Stimulated activated CD4-positive, alpha-beta T cell treated with anti-CD3 and anti-CD28 coated beads, Interleukin-4, amount 100 ng/mL, for 1 hour (primary cell): ENCODE results near the gene KDSR.
"Not testable (repeated sequence)": the region's sequence is repeated elsewhere in the genome, so short reads cannot be mapped to it uniquely, and the experiment has no call there.

Experiments
- DNase-seq: peaks from one replicate; pipeline ENCODE4 v3.0.0-alpha.2; 2020

The KDSR gene

DNA sequence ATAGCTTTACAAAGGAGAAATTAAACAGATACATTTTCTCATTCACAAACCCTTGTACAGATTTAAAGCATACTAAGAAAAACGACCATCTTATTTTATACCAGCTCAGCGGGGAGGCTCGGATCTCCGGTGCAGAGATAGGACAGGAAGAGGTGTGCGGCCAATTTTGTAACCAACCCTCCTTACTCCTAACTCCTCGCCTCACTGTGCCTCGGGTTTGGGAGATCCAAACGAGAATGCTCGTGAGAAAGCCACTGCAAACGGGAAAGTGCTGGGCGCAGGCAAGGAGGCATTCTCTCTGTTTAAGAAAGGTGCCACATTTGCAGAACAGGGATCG, 1.2 kb downstream of the KDSR start:
- DNase-seq = no peak

DNA sequence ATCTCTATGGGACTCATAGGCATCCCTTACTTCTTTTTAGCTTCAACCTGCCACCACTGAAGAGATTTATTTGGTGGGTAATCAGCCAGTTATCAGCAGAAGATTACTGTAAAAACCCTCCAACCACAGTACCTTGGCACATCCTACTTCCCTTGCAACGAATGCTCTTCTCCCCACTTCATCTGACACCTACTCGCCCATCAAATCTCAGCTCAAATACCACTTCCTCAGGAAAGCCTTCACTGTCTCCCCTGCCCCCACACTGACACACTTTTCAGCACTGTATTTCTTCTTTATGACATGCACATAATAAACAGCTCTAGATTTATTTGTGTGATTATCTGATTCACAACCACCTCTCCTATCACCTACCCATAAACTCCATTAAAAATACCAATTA, 3.1 kb downstream of the KDSR start:
- DNase-seq = no peak

DNA sequence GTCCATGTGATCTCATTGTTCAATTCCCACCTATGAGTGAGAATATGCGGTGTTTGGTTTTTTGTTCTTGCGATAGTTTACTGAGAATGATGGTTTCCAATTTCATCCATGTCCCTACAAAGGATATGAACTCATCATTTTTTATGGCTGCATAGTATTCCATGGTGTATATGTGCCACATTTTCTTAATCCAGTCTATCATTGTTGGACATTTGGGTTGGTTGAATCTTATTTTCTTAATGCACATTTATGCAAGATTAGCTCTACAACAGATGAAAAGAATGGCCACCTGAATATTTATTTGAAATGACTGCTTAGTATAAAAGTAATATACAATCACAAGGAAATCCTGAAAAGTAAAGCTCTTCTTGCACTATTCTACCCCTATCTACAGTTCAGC, 3.6 kb downstream of the KDSR start:
- DNase-seq = not testable (repeated sequence)

DNA sequence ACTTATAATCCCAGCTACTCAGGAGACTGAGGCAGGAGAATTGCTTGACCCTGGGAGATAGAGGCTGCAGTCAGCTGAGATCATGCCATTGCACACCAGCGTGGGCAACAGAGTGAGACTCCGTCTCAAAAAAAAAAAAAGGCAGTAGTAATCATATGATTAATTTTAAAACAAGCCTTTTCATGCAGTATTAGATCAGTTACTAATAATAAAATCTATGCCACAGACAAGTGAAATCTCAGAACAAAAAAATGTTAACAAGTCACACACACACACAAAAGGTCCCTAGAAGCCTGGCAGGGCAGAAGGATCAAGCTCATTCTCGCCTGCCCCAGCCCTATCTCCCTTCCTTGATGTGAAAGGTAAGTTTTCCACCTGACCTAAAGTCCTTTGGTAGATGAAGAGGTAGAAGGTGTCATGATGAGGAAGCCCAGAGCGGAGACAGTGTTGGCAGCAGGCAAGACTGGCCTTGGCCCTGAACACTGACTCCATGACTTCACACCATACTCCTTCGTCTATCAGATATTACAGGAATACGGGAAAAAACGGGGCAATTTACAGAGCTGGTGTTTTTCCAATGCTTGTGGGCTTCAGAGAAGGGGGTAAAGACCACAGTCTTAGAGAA, 10.6 kb downstream of the KDSR start:
- no peak for DNase-seq

DNA sequence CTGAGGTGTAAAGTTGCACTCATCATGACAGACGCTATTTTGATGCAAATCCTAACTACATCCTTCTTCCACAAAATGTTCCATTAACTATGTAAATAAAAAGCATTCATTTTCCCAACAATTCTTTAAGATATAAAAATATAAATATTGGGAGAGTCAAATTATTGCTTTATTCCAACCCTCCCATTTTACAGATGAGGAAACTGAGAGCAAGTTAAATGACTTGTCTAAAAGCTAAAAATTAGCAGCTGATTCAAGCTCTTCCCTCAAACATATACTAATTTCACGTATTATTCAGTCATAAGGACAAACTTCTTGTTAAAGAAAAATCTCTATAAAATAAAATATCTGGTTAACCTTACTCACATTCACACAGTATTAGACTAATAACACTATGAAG, 16.8 kb downstream of the KDSR start:
- DNase-seq = no peak

DNA sequence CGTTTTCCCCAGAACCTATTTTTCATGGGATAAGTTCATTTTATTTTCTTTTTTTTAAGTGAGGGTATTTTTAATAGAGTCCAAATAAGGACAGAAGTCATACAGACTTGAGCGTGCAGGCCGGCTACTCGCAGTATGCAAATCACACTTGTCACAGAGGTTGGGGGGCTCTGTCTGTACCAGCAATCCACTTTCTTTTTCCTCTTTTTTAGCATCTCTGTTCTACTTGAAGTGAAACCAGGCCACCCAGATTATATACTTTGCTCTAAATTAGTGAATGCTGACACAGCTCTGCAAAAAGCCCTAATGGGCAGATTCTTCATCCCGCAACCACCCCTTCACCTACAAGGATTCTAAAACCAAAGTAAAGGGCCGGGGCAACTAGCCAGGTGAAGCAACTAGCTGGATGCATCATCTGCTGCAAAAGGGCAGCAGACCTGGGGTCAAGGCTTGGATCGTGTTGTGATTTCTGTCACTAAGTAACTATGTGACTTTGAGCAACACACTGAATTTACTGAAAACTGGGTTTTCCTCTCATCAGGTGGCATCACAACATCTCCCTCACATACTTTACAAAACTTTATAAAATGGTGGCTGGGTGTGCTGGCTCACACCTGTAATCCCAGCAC, 18.4 kb downstream of the KDSR start:
- DNase-seq = no peak

DNA sequence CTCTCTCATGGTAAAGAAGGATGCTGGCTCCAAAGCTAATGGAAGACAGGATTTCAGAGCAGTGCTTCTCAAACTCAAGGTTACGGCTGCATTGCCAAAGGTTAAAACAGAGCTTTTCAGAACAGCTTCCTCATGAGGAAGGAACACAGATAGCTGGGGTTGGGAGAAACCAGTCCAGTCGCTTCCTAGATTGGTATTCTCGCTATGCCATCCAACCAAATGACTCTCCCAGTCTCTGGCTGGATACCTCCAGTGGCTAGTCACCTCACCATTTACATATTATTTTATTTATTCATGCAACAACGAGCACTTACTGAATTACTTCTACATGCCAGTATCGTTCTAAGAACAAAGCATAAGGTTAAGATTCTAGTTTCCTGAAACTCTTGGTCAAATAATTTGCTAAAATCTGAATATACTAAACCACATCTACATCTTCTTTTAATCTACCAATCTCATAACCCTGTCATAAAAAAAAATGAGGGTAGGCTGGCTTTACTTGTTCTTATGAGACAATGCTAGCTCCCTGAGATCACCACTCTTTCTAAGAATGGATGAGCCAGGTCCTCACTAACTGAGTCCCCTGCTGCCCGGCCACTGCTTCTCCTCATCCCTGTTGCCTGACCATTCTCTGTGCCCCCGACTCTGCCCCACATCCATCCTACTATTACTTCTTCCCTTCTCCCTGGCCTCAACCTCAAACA, 20.4 kb downstream of the KDSR start:
- DNase-seq = no peak

DNA sequence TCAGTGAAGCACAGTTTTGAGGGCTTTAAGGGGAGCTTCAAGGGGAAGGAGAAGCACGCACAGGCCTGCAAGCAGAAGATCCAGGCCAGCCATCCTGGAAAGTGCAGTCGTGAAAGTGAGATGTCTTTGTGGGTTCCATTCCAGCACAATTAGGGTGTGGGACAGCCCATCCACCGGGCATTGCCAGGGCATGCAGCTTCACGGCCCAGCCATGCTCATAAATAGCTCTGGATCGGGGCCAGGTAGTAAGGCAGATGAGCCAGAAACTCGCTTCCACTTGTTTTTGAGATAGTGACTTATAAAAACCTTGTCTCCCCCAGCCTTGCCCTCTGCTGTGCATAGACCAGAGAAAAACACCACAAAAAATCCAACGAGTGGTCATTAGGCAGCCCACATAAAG, 21.0 kb downstream of the KDSR start:
- no peak for DNase-seq

DNA sequence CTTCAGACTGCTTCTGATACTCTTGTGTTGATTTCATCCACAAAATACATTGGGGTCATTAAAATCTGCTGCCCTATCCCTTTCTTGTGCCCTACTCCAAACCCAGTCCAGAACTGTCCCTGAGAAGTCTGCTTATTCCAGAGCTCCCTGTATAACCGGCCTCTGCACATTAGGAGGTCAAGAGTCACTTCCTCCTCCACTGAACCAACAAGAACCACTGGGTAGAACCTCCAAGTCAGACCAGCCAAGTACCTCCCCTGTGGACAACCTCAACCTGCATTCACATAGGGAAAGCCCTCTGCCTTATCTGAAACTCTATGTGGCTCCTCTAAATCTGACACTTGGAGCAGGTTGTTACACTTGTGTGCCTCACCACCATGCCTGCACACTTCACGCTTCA, 22.1 kb downstream of the KDSR start:
- no peak for DNase-seq

DNA sequence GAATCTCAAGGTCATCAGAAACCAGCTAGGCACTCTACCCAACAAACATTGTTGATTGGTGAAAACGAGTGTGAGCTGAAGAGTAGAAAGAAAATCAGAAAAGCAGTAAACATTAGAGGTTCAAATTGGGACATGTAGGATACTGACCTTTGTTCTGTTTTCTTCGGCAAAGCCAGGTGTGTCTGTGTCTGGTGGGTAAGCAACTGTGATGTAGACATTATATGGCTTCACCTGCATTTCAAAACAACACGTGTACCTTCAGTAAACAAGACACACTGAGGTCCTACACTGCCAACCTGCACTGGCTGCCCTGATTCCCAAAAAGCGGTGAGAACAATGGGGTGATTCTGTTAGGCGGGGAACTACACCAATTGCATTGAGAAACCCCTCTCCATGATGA, 22.7 kb downstream of the KDSR start:
- DNase-seq = no peak

DNA sequence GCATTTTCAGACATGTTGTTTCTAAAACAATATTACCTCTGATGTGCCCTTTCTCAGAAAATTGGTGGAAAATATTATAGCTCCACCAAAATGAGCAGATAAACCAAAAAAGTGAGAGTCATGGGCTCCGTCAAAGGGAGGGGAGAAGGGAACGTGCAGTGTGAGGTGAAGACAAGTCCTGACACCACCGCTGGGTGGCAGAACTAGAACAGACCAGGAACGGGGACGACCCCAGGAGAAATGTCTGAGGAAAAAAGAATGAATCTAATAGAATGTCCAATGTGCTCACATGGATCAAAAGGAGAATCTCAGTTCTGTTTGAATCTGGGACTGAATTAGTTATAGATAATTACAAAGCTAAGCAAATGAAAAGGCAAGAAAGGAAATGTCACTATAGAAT, 24.8 kb downstream of the KDSR start:
- DNase-seq = peak; percentile 26

DNA sequence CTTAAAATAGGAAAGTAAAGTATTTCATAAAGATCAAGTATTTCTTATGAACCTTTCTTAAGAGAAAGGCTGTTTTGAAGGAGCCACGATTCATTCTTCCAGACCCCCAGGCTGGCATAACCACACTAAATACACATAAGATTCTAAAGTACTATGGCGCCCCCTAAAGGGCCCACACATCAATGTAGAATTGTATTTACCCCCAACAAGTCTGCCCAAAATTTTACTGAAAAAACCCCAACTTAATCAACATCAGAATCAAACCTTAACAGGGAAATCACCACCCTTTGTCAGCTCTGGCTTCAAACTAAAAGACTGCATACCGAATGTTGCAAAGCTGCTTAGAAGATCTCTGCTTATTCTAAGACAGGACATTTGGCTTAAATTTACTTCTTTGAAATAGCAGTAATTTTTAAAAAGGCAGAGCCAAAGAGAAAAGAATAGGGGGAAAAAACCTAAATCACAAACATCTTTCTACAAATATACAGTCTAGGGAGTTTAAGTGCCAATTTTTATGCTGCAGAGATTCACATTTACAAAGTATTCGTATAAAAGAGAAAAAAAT, 27.0 kb downstream of the KDSR start:
- DNase-seq = peak; percentile 38

DNA sequence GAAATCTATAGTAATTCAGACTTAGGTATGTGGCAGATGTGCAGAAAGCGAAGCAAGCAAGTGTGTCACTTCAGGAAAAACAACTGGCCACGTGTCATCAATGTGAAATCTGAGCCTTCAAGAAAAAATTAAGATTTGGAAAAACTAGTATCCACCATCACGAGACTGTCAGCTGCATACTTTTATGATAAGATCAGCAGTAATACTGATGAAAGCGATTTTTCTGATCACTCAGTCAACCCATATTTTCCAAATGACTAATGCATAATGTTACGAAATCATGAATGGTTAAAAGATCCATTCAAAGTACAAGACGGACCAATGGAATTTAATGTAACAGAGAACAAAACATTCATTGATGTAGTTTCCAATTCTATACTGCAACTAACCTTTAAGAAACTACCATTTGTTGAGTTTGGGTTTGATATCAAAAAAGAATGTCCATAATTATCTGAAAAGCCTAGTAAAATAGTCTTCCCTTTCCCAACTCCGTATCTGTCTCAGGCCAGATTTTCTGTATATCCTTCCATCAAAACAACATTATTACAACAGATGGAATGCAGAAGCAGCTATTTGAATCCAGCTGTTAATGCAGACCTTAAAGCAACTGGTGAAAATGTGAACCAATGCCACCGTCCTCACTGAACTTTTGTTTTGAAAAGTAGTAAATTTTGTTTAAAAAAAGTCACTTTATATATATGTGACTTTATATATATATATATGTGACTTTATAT, 30.5 kb downstream of the KDSR start:
- DNase-seq = no peak

DNA sequence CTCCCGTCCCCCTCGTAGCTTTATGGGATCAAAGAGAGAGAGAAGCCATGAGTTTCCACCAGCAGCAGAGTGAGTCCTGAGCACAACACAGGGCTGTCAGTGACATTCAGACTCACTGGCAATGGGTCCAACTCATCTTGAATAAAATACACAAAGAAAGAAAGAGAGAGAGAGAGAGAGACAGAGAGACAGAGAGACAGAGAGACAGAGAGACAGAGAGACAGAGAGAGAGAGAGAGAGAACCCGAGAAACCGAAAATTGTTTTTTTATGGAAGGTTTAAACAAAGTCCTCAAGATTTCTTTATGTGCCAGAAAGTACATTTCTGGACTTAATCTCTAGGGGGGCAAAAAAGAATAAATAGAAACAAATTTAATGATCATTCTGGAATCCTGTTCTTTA, 35.9 kb downstream of the KDSR start:
- no peak for DNase-seq

DNA sequence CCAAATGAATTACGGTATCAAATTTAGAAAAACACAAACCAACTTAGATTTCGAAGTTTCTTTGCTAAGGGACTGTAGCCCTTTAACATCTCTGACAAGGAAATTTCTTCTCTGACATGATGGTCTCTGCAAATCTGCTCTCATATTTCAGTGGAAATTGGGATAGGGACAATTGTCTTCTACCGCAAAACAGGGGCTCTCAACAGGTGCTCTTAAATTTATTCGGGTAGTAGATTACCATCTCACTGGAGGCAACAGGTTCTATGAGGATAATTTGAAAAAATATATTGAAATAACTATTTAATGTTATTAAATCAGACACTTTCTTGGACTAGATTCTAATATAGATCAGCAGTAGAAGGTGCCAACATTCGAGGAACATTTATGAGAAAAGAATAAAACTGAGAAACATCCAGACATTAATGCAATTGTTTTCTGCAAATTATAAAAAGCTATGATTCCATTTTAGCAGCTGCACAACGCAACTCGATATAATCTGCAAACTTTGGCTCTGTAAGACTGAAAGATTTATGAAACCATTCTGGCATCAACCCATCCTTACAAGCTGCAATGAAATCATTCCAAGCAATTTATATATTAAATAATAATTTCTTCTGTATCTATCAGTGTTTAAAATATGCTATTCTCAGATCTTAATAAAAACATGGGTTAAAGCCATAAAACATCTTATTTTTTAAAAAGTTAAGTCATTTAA, 37.4 kb downstream of the KDSR start:
- no peak for DNase-seq

DNA sequence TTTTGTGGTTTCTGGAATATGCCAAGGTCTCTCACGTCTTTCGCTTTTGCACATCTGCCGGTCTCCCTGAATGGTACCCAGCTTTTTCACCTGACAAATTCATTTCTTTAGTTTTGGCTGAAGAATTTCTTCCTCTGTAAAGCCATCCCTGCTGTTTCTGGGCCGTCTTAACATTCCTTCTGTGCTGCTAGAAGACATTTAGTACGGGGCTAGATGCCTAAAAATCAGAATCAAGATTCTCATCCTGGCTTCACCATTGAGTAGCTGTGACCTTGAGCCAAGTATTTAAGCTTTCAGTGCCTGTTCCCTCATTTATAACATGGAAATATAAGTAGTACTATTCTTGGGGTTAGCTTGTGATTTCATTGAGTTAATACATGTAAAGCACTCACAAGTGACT, 41.0 kb downstream of the KDSR start:
- DNase-seq = no peak

DNA sequence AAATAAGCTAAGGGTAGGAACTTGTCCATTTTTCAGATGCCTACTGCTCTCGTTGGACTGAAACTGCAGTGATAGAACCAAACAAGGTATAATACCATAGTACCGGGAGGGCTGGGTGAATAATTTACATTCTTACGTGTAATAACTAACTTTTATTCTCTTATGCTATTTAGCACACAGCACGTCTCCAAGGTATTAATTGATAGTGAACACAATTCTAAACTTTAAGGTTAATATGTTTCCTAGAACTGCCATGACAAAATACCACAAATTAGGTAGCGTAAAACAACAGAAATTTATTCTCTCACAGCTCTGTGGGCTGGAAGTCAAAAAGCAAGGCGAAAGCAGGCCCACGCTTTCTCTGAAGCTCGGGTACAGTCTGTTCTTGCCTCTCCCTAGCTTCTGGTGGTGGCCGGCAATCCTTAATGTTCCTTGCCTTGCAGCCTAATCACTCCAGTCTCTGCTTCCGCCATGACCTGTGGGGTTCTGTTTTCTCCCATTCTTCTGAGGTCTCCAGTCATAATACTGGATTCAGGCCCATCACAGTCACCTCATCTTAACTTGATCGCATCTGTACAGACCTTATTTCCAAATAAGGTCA, 41.8 kb downstream of the KDSR start:
- no peak for DNase-seq

DNA sequence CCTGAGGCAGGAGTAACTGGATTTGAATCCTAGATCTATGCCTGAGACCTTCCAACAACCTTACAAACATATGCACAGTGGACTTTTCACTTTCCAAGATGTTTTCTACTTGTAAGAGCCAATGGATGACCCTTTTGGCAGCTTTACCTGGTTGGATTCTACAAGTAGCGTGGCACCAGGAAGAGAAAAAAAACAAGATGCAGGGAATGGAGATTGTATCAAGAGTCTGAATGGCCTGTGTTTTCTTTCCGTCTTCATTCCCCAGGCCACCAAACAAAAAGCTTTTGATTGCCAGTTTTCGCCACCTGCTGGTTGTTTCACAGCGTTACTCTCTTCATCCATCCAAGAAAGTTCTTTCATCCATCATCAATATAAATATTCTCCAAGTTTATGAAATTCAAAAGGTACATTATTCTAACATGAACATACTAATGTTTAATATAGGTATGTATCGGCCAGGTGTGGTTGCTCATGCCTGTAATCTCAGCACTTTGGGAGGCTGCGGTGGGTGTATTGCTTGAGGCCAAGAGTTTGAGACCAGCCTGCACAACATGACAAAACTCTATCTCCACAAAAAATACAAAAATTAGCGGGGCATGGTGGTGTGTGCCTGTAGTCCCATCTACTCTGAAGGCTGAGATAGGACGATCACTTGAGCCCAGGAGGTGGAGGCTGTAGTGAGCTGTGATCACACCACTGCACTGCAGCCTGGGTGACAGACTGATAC, 43.9 kb downstream of the KDSR start:
- DNase-seq = peak; percentile 48

DNA sequence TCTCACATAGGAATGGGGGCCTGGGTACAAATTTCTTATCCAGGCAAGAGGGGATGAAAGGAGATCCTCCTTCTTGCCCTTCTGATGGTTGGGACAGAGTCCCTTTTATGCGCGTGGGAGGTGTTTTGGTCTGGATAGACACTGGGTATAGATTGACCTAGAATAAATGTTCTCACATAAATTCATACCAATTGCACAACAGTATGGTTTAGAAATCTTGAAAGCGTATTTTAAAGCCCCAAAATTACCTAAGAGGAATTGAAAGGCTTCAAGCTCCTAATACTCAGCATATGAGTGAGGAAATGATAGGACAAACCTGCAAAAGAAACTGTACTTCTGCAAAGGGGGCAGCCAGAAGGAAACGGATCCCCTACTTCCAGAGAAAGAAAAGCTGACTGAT, 44.8 kb downstream of the KDSR start:
- no peak for DNase-seq

DNA sequence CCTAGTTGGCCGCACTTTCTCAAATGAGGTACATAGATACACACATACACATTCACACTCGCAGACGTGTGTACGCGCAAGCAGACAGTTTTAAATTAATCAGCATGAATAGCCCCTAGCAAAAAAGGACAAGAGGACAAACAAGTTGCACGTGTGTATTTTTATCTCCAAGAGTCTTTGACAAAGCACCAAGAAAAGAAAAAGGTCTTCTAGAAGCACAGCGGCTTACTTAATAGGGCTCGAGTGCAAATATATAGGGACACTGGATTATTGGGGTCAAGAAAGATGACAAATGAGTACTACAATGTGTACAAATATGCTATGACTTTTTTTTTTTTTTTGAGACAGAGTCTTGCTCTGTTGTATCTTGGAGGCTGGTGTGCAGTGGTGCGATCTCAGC, 45.7 kb downstream of the KDSR start:
- no peak for DNase-seq

DNA sequence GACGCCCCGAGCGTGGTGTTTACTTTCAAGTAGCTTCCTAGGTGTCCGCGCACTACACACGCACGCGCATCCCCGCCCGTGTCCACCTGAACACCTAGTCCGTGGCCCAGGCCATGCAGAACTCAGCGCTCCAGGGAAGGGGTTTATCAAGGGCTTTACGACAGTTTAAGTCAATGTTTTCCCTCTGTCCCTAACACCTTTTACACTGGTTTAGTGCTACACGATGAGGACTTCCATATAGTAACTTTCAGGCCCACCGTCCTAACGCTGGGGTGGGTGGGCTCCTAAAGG, 46.1 kb downstream of the KDSR start:
- no peak for DNase-seq
